Dedifferentiated amniotic fluid mesenchymal stem cell (primary cell): ENCODE results near the gene TUBGCP6.
"Not testable (repeated sequence)": the region's sequence is repeated elsewhere in the genome, so short reads cannot be mapped to it uniquely, and the experiment has no call there.

Experiments
- DNase-seq: peaks from one replicate; pipeline ENCODE4 v3.0.0-alpha.2; 2016; ENCODE audit errors: extremely low spot score

Gene TUBGCP6

GRCh38 chr22:50280022-50280707 lies 35.3 kb upstream of the TUBGCP6 start:
- no peak for DNase-seq

DNA sequence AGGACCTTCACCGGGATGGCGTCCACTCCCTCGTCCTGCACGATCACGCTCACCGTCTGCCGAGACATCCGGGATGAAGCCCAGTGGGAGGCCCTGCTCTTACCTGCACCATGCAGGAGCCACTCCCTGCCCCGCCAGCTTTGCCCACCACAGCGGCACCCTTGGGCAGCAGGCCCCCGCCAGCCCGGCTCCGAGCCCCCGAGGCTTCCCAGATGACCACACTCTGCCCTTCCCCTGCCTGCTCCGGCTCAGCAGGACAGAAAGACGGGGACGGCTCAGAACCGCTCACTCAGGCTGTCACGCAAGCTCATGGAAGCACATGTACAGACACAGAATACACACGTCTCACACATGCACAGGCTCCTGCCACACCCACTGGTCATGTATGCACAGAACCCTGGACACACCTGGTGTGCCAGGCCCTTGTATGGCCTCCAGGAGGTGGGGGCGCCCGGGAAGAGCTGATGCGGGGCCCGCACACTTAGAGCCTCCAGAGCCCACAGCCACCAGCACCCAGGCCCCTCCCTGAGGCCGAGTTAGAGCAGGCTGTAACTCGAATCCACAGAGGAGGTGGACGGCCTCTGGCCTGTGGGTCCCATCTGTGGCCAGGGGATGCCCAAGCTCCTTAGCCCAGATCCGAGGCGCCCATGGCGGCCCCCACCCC lies 34.3 kb upstream of the TUBGCP6 start:
- no peak for DNase-seq

- no peak for DNase-seq
These were observed 33.6 kb upstream of the TUBGCP6 start for GRCh38 chr22:50278461-50278860.

GRCh38 chr22:50277761-50278160 lies 32.9 kb upstream of the TUBGCP6 start:
- DNase-seq: no peak

DNA sequence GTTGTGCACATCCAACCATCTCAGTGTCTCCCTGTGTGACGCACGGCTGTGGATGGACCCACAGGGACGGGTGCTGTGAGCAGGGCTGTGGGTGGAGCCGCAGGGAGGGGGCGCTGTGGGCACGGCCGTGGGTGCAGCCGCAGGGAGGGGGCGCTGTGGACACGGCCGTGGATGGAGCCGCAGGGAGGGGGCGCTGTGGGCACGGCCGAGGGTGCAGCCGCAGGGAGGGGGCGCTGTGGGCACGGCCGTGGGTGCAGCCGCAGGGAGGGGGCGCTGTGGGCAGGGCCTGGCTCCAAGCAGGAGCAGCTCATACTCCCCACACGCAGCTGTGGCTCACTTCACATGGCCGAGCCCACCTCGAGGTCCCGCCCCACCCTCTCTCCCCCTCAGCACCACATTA lies 31.3 kb upstream of the TUBGCP6 start:
- DNase-seq: no peak

GRCh38 chr22:50275181-50276055 lies 30.6 kb upstream of the TUBGCP6 start:
- DNase-seq: no peak

GRCh38 chr22:50274771-50275170 lies 29.9 kb upstream of the TUBGCP6 start:
- DNase-seq: no peak

GRCh38 chr22:50274311-50274710 lies 29.5 kb upstream of the TUBGCP6 start:
- peak; percentile 29 for DNase-seq

DNA sequence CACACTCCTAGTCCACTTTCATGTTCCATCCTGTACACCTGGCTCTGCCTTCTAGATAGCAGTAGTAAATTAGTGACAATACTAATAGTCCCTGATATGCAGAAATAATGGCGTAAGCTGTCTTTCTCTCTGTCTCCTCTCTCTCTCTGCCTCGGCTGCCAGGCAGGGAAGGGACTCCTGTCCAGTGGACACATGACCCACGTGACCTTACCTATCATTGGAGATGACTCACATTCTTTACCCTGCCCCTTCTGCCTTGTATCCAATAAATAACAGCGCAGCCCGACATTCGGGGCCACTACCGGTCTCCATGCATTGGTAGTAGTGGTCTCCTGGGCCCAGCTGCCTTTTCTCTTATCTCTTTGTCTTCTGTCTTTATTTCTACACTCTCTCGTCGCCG lies 29.0 kb upstream of the TUBGCP6 start:
- not testable (repeated sequence) for DNase-seq

- DNase-seq: not testable (repeated sequence)
These were observed 28.5 kb upstream of the TUBGCP6 start for GRCh38 chr22:50273352-50273751.

GRCh38 chr22:50272044-50272802 lies 27.4 kb upstream of the TUBGCP6 start:
- DNase-seq: no peak

GRCh38 chr22:50271519-50271970 lies 26.7 kb upstream of the TUBGCP6 start:
- no peak for DNase-seq

GRCh38 chr22:50270666-50271394 lies 26.0 kb upstream of the TUBGCP6 start:
- DNase-seq: peak; percentile 36

- peak; percentile 35 for DNase-seq
These were observed 25.3 kb upstream of the TUBGCP6 start, which contains the start of gene MAPK11 for GRCh38 chr22:50269970-50270665. Gene MAPK11, minus strand, starts transcription at chr22:50270380. Its CDS starts 88 bp downstream, at chr22:50270292.

DNA sequence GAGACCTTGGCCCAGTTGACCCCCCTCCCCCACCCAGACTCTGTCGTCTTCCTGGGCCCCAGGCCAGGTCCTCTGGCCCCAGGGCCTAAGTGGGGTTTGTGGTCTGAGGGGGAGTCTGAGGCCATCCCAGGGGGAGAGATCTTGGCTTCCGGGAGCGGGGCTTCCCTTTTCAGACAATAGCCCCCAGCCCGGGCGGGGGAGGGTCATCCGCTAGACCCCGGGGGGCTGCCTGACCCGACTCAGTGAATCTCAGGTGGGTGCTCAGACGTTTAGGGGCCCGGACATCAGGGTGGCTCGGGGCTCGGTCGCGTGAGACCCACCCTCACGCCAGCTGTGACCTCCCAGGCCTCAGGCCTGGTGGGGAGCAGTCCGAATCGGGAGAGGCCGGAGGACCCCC lies 24.7 kb upstream of the TUBGCP6 start:
- DNase-seq: no peak

GRCh38 chr22:50268655-50269113 lies 23.9 kb upstream of the TUBGCP6 start:
- no peak for DNase-seq

DNA sequence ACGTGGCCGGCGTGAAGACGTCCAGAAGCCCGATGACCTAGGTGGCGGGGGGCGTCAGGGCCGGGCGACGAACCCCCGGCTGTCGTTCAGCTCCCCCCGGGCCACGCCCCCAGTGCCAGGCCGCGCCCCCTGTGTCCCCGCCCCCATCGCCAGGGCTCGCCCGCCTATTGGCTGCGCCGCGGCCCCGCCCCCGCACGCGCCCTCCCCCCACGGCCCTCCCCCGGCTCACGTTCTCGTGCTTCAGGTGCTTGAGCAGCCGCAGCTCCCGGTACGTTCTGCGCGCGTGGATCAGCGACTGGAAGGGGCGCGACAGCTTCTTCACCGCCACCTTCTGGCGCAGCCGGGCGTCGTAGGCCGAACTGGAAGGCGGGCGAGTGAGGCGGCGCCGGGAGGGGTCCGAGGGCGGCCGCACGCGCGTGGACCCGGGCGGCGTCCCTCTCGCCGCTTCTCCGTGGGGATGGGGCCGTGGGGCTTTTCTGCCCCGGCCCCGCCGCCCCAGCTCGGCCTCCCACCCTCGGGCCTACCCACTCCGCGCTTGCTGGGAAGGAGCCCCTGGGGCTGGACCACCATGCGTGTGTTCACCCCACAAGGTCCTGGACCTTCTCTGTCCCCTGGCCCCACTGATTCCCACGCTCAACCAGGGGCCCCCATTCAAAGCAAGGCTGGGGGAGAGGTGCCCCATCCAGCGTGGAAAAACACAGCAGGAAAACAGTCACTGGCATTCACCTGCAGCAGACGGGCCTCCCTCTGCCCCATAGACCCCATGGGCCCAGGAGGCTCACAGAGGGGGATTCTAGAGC lies 23.0 kb upstream of the TUBGCP6 start:
- no peak for DNase-seq

- no peak for DNase-seq
These were observed 22.2 kb upstream of the TUBGCP6 start for GRCh38 chr22:50266994-50267393.

- DNase-seq: no peak
These were observed 20.3 kb upstream of the TUBGCP6 start for GRCh38 chr22:50264946-50265669.
